IMR-90 (cell line): Measurements from ENCODE around the gene CYTH1. TPM values are rescaled to one million over a fixed set of nuclear protein-coding genes. Genes with fewer than 3 reads are reported as not detected.
A peak's percentile ranks its signal among the peaks of the same experiment; 100 is the strongest.

Experiments used
- ATAC-seq: fragments of 200-7000 bp; cut with Tn5 transposase; 2 replicates; pipeline ENCODE4 v1.9.1; 2020; ENCODE audit warnings: low read depth, mild to moderate bottlenecking, moderate library complexity
- BruUV-seq: library from RNA; stranded (reverse); fragments of 400-500 nt; replicated peaks from 2 replicates; lab custom pipeline; 2021; lab: Mats Ljungman, UMichigan
- CTCF ChIA-PET: fragments of 300-600 bp; formaldehyde crosslinking; extraction: SDS; loops from one replicate; lab custom pipeline; 2021; ENCODE audit warnings: antibody characterized with exemption; lab: Yijun Ruan, JAX
- POLR2A ChIA-PET: fragments of 300-600 bp; sonication (Branson Sonifier 250); formaldehyde crosslinking; loops from one replicate; lab custom pipeline; 2022; ENCODE audit warnings: antibody characterized with exemption; ENCODE audit not compliant: unreplicated experiment; lab: Charles Lee
- DNase-seq: peaks from one replicate; pipeline ENCODE4 v3.0.0; 2013
- H2AFZ ChIP-seq: replicated peaks from 2 replicates; pipeline ENCODE3; 2013; ENCODE audit warnings: low read length, mild to moderate bottlenecking; ENCODE audit not compliant: poor library complexity
- H2AK5ac ChIP-seq: 2 replicates; pipeline ENCODE4 v1.6.1; 2013; ENCODE audit warnings: low read depth, low read length, inconsistent platforms
- H2AK9ac ChIP-seq: replicated peaks from 2 replicates; pipeline ENCODE3; 2013; ENCODE audit warnings: mild to moderate bottlenecking, low read depth, low read length, moderate library complexity; ENCODE audit not compliant: poor library complexity
- H2BK120ac ChIP-seq: 2 replicates; pipeline ENCODE4 v1.6.1; 2013; ENCODE audit warnings: low read depth, low read length, inconsistent platforms
- H2BK15ac ChIP-seq: 3 replicates; pipeline ENCODE4 v1.6.1; 2013; ENCODE audit warnings: low read depth, low read length, inconsistent platforms
- H2BK20ac ChIP-seq: 2 replicates; pipeline ENCODE4 v1.6.1; 2013; ENCODE audit warnings: low read depth, mild to moderate bottlenecking, inconsistent platforms, low read length, moderate library complexity
- H2BK5ac ChIP-seq: 2 replicates; pipeline ENCODE4 v1.6.1; 2013; ENCODE audit warnings: mild to moderate bottlenecking, low read depth, low read length, inconsistent platforms; ENCODE audit not compliant: poor library complexity, severe bottlenecking
- H3K14ac ChIP-seq: replicated peaks from 2 replicates; pipeline ENCODE4 v1.6.1; 2013; ENCODE audit warnings: low read depth, low read length, inconsistent platforms
- H3K18ac ChIP-seq: 2 replicates; pipeline ENCODE4 v1.6.1; 2013; ENCODE audit warnings: low read depth, low read length, control low read depth
- H3K23ac ChIP-seq: 2 replicates; pipeline ENCODE4 v1.6.1; 2013; ENCODE audit warnings: low read depth, low read length, inconsistent platforms
- H3K27ac ChIP-seq: 2 replicates; pipeline ENCODE4 v1.5.1; 2013; ENCODE audit warnings: mild to moderate bottlenecking, control low read depth, low read length; ENCODE audit not compliant: insufficient read depth
- H3K27me3 ChIP-seq: 2 replicates; pipeline ENCODE4 v1.6.1; 2013; ENCODE audit warnings: low read length; ENCODE audit not compliant: control insufficient read depth, insufficient read depth
- H3K36me3 ChIP-seq: 2 replicates; pipeline ENCODE4 v1.6.1; 2013; ENCODE audit warnings: low read length, mixed read lengths; ENCODE audit not compliant: control insufficient read depth, insufficient read depth
- H3K4ac ChIP-seq: 2 replicates; pipeline ENCODE4 v1.6.1; 2013; ENCODE audit warnings: low read depth, low read length, inconsistent platforms
- H3K4me1 ChIP-seq: 2 replicates; pipeline ENCODE4 v1.6.1; 2013; ENCODE audit warnings: low read length, mixed read lengths; ENCODE audit not compliant: control insufficient read depth, insufficient read depth
- H3K4me2 ChIP-seq: 2 replicates; pipeline ENCODE4 v1.6.1; 2013; ENCODE audit warnings: low read depth, mild to moderate bottlenecking, control low read depth, low read length, moderate library complexity
- H3K4me3 ChIP-seq: 2 replicates; pipeline ENCODE4 v1.5.1; 2013; ENCODE audit warnings: low read depth, mild to moderate bottlenecking, control low read depth, low read length, moderate library complexity; ENCODE audit not compliant: insufficient read depth
- H3K56ac ChIP-seq: 2 replicates; pipeline ENCODE4 v1.6.1; 2013; ENCODE audit warnings: low read length, inconsistent platforms; ENCODE audit not compliant: insufficient read depth; ENCODE audit errors: extremely low read depth
- H3K79me1 ChIP-seq, 2 experiments: 2 replicates each; pipeline ENCODE4 v1.6.1; 2013; ENCODE audit warnings: low read length in 2 of 2, inconsistent platforms in 1 of 2, low read depth in 1 of 2
- H3K9ac ChIP-seq: 2 replicates; pipeline ENCODE4 v1.6.1; 2013; ENCODE audit warnings: low read depth, low read length, control low read depth
- H3K9me1 ChIP-seq: 2 replicates; pipeline ENCODE4 v1.6.1; 2013; ENCODE audit warnings: low read length, inconsistent platforms; ENCODE audit not compliant: insufficient read depth
- H3K9me3 ChIP-seq: 2 replicates; pipeline ENCODE4 v1.6.1; 2013; ENCODE audit warnings: low read length; ENCODE audit not compliant: control insufficient read depth, insufficient read depth
- H4K20me1 ChIP-seq: 2 replicates; pipeline ENCODE4 v1.6.1; 2013; ENCODE audit warnings: low read length, inconsistent platforms; ENCODE audit not compliant: insufficient read depth
- H4K5ac ChIP-seq: 2 replicates; pipeline ENCODE4 v1.6.1; 2013; ENCODE audit warnings: mild to moderate bottlenecking, low read depth, low read length, control low read depth
- H4K8ac ChIP-seq, 2 experiments: 2 replicates each; pipeline ENCODE4 v1.6.1; 2013; ENCODE audit warnings: low read depth in 2 of 2, low read length in 2 of 2, control low read depth in 1 of 2, inconsistent platforms in 1 of 2
- H4K91ac ChIP-seq: 2 replicates; pipeline ENCODE4 v1.6.1; 2013; ENCODE audit warnings: low read depth, low read length, inconsistent platforms; ENCODE audit not compliant: insufficient read depth
- BHLHE40 ChIP-seq: fragments of 150-350 bp; IDR thresholded peaks from 2 replicates; pipeline ENCODE4 v1.6.1; 2016; ENCODE audit warnings: mild to moderate bottlenecking, low read depth, low read length
- CEBPB ChIP-seq: IDR thresholded peaks from 2 replicates; pipeline ENCODE4 v1.6.1; 2012; ENCODE audit warnings: low read depth, low read length, improper control_type of control experiment
- CHD1 ChIP-seq: IDR thresholded peaks from 2 replicates; pipeline ENCODE4 v1.6.1; 2012; ENCODE audit warnings: low read depth, low read length, improper control_type of control experiment
- FOS ChIP-seq: fragments of 150-350 bp; IDR thresholded peaks from 2 replicates; pipeline ENCODE4 v1.6.1; 2016; ENCODE audit warnings: low read depth, low read length
- MAFK ChIP-seq: IDR thresholded peaks from 2 replicates; pipeline ENCODE4 v1.6.1; 2012; ENCODE audit warnings: low read depth, low read length, improper control_type of control experiment
- MAZ ChIP-seq: IDR thresholded peaks from 2 replicates; pipeline ENCODE4 v1.6.1; 2012; ENCODE audit warnings: low read depth, mild to moderate bottlenecking, low read length, improper control_type of control experiment, moderate library complexity, borderline replicate concordance
- MXI1 ChIP-seq: IDR thresholded peaks from 2 replicates; pipeline ENCODE4 v1.6.1; 2012; ENCODE audit warnings: low read depth, mild to moderate bottlenecking, low read length, moderate library complexity, borderline replicate concordance
- NFE2L2 ChIP-seq: fragments of 150-350 bp; IDR thresholded peaks from 2 replicates; pipeline ENCODE4 v1.6.1; 2016; ENCODE audit warnings: low read depth, mild to moderate bottlenecking, low read length
- POLR2A ChIP-seq: IDR thresholded peaks from 2 replicates; pipeline ENCODE4 v1.6.1; 2012; ENCODE audit warnings: mild to moderate bottlenecking, low read depth, low read length
- RAD21 ChIP-seq: IDR thresholded peaks from 2 replicates; pipeline ENCODE4 v1.6.1; 2012; ENCODE audit warnings: low read length, improper control_type of control experiment
- RCOR1 ChIP-seq: IDR thresholded peaks from 2 replicates; pipeline ENCODE4 v1.6.1; 2012; ENCODE audit warnings: mild to moderate bottlenecking, low read length, improper control_type of control experiment; ENCODE audit not compliant: insufficient replicate concordance
- RFX5 ChIP-seq: IDR thresholded peaks from 2 replicates; pipeline ENCODE4 v1.8.0; 2012; ENCODE audit warnings: low read depth, mild to moderate bottlenecking, low read length, moderate library complexity
- SMC3 ChIP-seq: fragments of 150-350 bp; IDR thresholded peaks from 2 replicates; pipeline ENCODE4 v1.6.1; 2016; ENCODE audit warnings: low read depth, mild to moderate bottlenecking, antibody characterized with exemption, low read length, moderate library complexity
- whole genome bisulfite sequencing, 2 experiments: methylation state at CpG; one replicate each; pipeline versions ENCODE4 v1.1.5 to v1.1.7; 2013; ENCODE audit warnings: missing lambda C conversion rate in 2 of 2; ENCODE audit not compliant: insufficient read length in 1 of 2; ENCODE audit errors: extremely low coverage in 2 of 2; 5-methylcytosine and 5-hydroxymethylcytosine counted together
- dilution Hi-C: fragments of 300-500 bp; cut with HindIII; formaldehyde crosslinking; loops from one replicate; pipeline ENCODE4 v1.14.3; 2018; ENCODE audit warnings: low sequenced_read_pairs; ENCODE audit not compliant: unreplicated experiment
- in situ Hi-C: fragments of 300-500 bp; cut with MboI; formaldehyde crosslinking; loops from 3 replicates; pipeline ENCODE4 v1.14.3; 2019; ENCODE audit warnings: low sequenced_read_pairs, inconsistent platforms, mixed read lengths
- intact Hi-C: fragments of 100-400 bp; cut with micrococcal nuclease; formaldehyde crosslinking; loops from 2 replicates; pipeline ENCODE4 v1.10.0; 2022
- polyA plus RNA-seq, 3 experiments: library from polyadenylated mRNA; depleted of rRNA; stranded (reverse); fragments of >200 nt; gene quantifications; 2 replicates each; pipeline ENCODE4 v1.2.3, GENCODE V29; 2012; ENCODE audit warnings: low replicate concordance in 1 of 3
- total RNA-seq: library from RNA; depleted of rRNA; stranded (reverse); fragments of >200 nt; gene quantifications from 2 replicates; pipeline ENCODE4 v1.2.3, GENCODE V29; 2012
- TF ChIP-seq, protein P1 (sequence below): fragments of 150-350 bp; IDR thresholded peaks from 2 replicates; pipeline ENCODE4 v1.6.1; 2017; ENCODE audit warnings: mild to moderate bottlenecking, antibody characterized with exemption, low read length, low read depth
- TF ChIP-seq, protein P2 (sequence below): conservative IDR thresholded peaks from 2 replicates; pipeline ENCODE4 v1.5.1; 2012; ENCODE audit warnings: mild to moderate bottlenecking, low read depth, low read length, improper control_type of control experiment
- TF ChIP-seq, protein P3 (sequence below): fragments of 150-350 bp; IDR thresholded peaks from 2 replicates; pipeline ENCODE4 v1.6.1; 2016; ENCODE audit warnings: low read depth, mild to moderate bottlenecking, low read length, moderate library complexity, borderline replicate concordance

The CYTH1 gene
- total and polyA plus RNA-seq, 2 of the 4 experiments (the other 2 are of a cell fraction): 7.9 to 12.4 TPM

DNA sequence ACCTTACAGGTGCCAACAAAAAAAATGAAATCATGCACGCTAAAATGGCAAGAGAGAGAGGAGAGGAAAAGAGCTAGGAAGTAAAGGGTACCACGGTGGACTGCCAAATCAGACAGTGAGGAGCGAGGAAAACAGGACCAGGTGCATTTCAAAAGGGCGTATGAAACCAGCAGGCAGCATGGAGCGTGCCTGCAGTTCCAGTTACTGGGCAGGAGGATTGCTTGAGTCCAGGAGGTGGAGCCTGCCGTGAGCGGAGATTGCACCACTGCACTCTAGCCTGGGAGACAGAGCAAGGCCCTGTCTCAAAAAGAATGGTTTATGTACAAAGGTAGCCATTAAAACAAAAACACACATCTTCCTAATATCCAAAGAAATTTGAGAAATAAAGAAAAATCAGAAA lies 42.2 kb upstream of the CYTH1 start:
- Histone ChIP-seq H2AK5ac (no peak overlapping the region), H3K79me1 (peaks cover 32 to 85% of the 10 kb centered on the region in 2 experiments), H2AK9ac (no peak overlapping the region), H3K4ac (no peak overlapping the region), H4K20me1 (peaks cover 24% of the 10 kb centered on the region), H3K18ac (no peak overlapping the region), H3K56ac (no peak overlapping the region), H4K5ac (no peak overlapping the region), H2BK5ac (peak overlapping the region; percentile 89), H3K36me3 (peaks cover 61% of the 10 kb centered on the region), H3K4me1 (peaks cover 16% of the 10 kb centered on the region), H2AFZ (peak overlapping the region; percentile 5), H4K91ac (no peak overlapping the region), H3K9me3 (no peaks in the 10 kb centered on the region), H3K9me1 (peaks cover 23% of the 10 kb centered on the region), H2BK15ac (no peak overlapping the region), H3K27ac (no peak overlapping the region), H2BK20ac (no peak overlapping the region), H3K9ac (no peak overlapping the region), H2BK120ac (no peak overlapping the region), H3K27me3 (no peaks in the 10 kb centered on the region), H4K8ac (no peak overlapping the region), H3K4me3 (no peak overlapping the region), H3K14ac (no peak overlapping the region), H3K4me2 (no peak overlapping the region), H3K23ac (no peak overlapping the region)
- ChIA-PET CTCF (no interaction called here), POLR2A (no interaction called here)
- DNase-seq (no peak), ATAC-seq (no peak)
- in situ Hi-C loops (no loop called here), dilution Hi-C loops (no loop called here), intact Hi-C loops (loop anchor here (10.0 kb wide), 1 partner anchor 329 kb away; no protein-coding TSS in a partner anchor)
- BruUV-seq: no TSS peak
- no peak for TF ChIP-seq POLR2A
- no peak for TF ChIP-seq CHD1
- TF ChIP-seq SMC3: no peak
- TF ChIP-seq NFE2L2: no peak
- no peak for TF ChIP-seq MXI1
- TF ChIP-seq CEBPB: no peak
- TF ChIP-seq BHLHE40: no peak
- TF ChIP-seq, protein P1, sequence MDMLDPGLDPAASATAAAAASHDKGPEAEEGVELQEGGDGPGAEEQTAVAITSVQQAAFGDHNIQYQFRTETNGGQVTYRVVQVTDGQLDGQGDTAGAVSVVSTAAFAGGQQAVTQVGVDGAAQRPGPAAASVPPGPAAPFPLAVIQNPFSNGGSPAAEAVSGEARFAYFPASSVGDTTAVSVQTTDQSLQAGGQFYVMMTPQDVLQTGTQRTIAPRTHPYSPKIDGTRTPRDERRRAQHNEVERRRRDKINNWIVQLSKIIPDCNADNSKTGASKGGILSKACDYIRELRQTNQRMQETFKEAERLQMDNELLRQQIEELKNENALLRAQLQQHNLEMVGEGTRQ: no peak
- TF ChIP-seq FOS: no peak
- no peak for TF ChIP-seq RFX5
- no peak for TF ChIP-seq RAD21
- TF ChIP-seq, protein P2, sequence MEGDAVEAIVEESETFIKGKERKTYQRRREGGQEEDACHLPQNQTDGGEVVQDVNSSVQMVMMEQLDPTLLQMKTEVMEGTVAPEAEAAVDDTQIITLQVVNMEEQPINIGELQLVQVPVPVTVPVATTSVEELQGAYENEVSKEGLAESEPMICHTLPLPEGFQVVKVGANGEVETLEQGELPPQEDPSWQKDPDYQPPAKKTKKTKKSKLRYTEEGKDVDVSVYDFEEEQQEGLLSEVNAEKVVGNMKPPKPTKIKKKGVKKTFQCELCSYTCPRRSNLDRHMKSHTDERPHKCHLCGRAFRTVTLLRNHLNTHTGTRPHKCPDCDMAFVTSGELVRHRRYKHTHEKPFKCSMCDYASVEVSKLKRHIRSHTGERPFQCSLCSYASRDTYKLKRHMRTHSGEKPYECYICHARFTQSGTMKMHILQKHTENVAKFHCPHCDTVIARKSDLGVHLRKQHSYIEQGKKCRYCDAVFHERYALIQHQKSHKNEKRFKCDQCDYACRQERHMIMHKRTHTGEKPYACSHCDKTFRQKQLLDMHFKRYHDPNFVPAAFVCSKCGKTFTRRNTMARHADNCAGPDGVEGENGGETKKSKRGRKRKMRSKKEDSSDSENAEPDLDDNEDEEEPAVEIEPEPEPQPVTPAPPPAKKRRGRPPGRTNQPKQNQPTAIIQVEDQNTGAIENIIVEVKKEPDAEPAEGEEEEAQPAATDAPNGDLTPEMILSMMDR: no peak
- TF ChIP-seq RCOR1: no peak
- no peak for TF ChIP-seq MAZ
- no peak for TF ChIP-seq MAFK
- TF ChIP-seq, protein P3, sequence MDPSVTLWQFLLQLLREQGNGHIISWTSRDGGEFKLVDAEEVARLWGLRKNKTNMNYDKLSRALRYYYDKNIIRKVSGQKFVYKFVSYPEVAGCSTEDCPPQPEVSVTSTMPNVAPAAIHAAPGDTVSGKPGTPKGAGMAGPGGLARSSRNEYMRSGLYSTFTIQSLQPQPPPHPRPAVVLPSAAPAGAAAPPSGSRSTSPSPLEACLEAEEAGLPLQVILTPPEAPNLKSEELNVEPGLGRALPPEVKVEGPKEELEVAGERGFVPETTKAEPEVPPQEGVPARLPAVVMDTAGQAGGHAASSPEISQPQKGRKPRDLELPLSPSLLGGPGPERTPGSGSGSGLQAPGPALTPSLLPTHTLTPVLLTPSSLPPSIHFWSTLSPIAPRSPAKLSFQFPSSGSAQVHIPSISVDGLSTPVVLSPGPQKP: no peak
- 100% methylated on average over 3 of the region's 7 CpGs; no CpG with 5 or more reads in 1 of the 2 experiments for WGBS, 2 experiments
